Subcutaneous adipose tissue (tissue), 4 donors: ENCODE data around the gene B4GALNT2. TPM values are rescaled to one million over a fixed set of nuclear protein-coding genes. Genes with fewer than 3 reads are reported as not detected.

Experiments used
- CTCF ChIP-seq: fragments of 450-650 bp; IDR thresholded peaks from one replicate; pipeline ENCODE4 v1.5.1; 2016; ENCODE audit warnings: low read depth, mild to moderate bottlenecking, control low read depth, antibody characterized with exemption, moderate library complexity
- total RNA-seq, 4 donors: library from RNA; depleted of rRNA; stranded (reverse); fragments of >200 nt; gene quantifications; one replicate each; pipeline ENCODE4 v1.1.0, GENCODE V29; 2016

The B4GALNT2 gene
- total RNA-seq, 4 donors from 2014 or later = not detected

- TF ChIP-seq CTCF = no peak
Measured at GRCh38 chr17:49200423-49201083, 68.0 kb downstream of the B4GALNT2 start.

DNA sequence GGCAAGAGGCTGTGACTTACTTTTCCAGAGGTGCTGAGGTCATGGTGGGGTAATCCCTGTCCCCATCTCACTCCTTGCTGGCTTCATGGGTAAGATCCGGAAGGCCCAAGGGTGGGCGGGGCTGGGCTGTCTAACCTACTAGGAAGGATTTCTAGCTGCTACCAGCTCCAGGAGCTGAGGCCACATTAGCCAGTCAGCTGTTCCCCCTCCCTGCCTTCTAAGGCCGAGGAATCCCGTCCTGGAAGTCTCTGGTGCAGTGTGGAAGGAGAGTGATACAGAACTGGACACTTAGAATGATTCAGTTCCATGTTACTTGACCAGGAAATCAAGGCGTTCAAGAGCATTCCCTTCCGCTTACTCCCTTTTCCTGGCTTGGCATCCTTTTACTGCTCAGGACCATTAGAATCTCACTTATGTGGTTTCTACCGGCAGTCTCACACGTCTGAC, 68.9 kb downstream of the B4GALNT2 start:
- TF ChIP-seq CTCF = no peak

DNA sequence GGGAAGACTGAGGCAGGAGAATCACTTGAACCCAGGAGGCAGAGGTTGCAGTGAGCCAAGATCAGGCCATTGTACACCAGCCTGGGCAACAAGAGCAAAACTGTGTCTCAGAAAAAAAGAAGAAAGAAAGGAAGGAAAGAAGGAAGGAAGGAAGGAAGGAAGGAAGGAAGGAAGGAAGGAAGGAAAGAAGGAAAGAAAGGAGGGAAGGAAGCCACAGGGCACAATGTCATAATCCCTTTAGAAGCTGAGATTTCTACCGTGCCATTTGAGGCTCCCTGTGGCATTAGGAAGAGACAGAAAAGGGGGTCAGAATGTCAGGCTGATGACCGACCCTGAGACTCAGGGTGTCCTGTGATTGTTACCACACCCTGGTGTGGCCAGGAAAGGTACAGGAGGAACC, 71.2 kb downstream of the B4GALNT2 start:
- TF ChIP-seq CTCF = no peak

DNA sequence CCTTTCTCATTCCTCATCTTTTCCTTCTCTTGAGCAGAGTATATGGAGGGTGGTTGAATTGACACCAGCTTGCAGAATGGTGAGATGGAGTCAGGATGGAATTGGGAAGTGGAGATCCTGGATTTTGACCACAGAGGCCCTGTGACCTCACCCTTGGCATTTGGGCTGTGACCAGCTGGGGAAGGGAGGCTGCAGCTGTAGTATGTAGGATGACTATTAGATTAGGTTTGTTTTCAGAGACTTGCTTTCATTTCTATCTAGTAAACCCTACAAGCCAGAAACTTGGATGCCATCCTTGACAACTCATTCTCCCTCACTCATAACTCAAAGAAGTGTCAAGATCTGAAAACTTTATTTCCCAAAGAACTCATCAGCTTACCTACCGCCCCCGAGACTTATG, 71.9 kb downstream of the B4GALNT2 start:
- no peak for TF ChIP-seq CTCF

DNA sequence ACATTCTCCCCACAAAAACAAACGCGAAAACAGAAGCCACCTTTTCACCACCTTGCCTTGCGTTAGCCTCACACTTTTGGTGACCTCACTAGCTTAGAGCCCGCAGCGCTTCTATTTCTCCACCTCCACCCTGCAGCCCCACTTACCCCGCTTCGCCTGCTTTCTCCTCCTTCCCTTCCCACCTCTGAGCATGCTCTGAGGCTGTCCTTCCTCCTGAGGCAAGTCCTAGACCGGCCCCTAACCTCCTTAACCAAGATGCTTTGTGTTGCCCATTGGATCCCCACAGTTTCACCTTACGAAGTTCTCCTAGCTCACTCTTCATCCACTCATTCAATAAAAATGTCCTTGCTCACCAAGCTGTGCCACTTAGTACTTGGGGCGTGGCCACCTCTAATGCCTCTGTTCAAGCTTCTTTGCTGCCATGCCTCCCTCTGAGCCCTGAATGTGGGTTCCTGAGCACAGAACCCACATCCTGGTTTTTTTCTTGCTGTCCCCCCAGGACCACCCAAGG, 76.5 kb downstream of the B4GALNT2 start:
- no peak for TF ChIP-seq CTCF

GRCh38 chr17:49210158-49211029, 77.8 kb downstream of the B4GALNT2 start, which contains the start of the genes ABI3 and GNGT2:
ABI3 (plus strand) TSS chr17:49210707; CDS start chr17:49210725, 18 bp downstream.
GNGT2 (minus strand) TSS chr17:49210574; CDS start chr17:49207422, 3,152 bp downstream.
- TF ChIP-seq CTCF = no peak

GRCh38 chr17:49213399-49213798, 80.8 kb downstream of the B4GALNT2 start:
- no peak for TF ChIP-seq CTCF
